ENCODE results near the gene AP5Z1. TPM values are rescaled to one million over a fixed set of nuclear protein-coding genes. Genes with fewer than 3 reads are reported as not detected.

Gene AP5Z1
- total and polyA plus RNA-seq, 2 donors (not counting 1 experiment from before 2014, with no cell fraction given), result 99.7 to 113 TPM

DNA sequence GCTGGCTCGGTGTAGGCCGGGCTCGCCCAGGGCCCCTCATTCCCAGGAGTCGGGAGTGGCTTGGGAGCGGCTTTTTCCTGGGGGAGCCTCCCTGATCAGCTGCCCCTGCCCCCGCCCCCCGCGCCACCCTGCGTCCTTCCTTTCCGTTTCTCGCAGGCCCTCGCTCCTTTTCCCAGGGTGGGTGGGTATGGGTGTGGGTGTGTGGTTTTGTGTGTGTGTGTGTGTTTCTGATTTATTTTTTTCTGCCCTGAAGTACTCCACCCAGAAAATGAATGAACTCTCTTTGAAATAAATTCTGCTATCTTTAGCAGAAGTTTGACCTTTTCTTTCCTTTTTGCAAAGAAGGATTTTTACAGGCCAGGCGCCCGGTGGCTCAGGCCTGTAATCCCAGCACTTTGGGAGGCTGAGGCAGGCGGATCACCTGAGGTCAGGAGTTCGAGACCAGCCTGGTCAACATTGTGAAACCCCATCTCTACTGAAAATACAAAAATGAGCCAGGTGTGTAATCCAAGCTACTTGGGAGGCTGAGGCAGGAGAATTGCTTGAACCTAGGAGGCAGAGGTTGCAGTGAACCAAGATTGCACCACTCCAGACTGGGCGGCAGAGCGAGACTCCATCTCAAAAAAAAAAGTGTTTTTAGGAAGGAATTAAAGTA lies 30.0 kb upstream of the AP5Z1 start:
- intact Hi-C loops (cut with micrococcal nuclease), result loop anchor here (1.0 kb wide), 1 partner anchor 30 kb away; the partner anchor contains the start of gene AP5Z1
- CTCF ChIA-PET, result interaction anchor here (0.8 to 2.6 kb wide), 5 partner anchors 21 to 134 kb away, joined by 3 to 8 read pairs (median 4); no protein-coding TSS in a partner anchor
- Histone ChIP-seq H3K9me3 (ENCODE audit: control extremely low read depth in 1 of 3, control insufficient read depth in 2 of 3, insufficient read depth in 1 of 3, low read length in 2 of 3) (no peaks in the 10 kb centered on the region), H3K36me3 (replicated peaks in 1 of 2; ENCODE audit: control extremely low read depth in 1 of 2, control insufficient read depth in 1 of 2, extremely low read depth in 1 of 2, insufficient read depth in 2 of 2, low read length in 1 of 2) (peaks cover 0 to 30% of the 10 kb centered on the region in 2 experiments), H3K27ac (ENCODE audit: low read length in 2 of 2) (peak overlapping the region; percentile 70 to 78), H3K4me2 (replicated peaks; ENCODE audit: low read depth, low read length, poor library complexity, severe bottlenecking) (peak overlapping the region; percentile 85), H3K9ac (ENCODE audit: low read length) (peak overlapping the region; percentile 58), H2AFZ (ENCODE audit: insufficient read depth, low read depth, low read length, poor library complexity, severe bottlenecking) (peak overlapping the region; percentile 66), H4K20me1 (ENCODE audit: control insufficient read depth, insufficient read depth, low read length, poor library complexity, severe bottlenecking) (peaks cover 13% of the 10 kb centered on the region), H3K27me3 (replicated peaks in 1 of 4; ENCODE audit: control extremely low read depth in 1 of 4, control insufficient read depth in 3 of 4, insufficient read depth in 4 of 4, low read length in 3 of 4) (no peaks in the 10 kb centered on the region), H3K4me1 (ENCODE audit: control insufficient read depth in 2 of 2, insufficient read depth in 2 of 2, low read length in 2 of 2) (peaks cover 17 to 42% of the 10 kb centered on the region in 2 donors), H3K79me2 (ENCODE audit: control insufficient read depth, insufficient read depth, low read length) (peaks cover 65% of the 10 kb centered on the region), H3K4me3 (ENCODE audit: control extremely low read depth in 1 of 5, extremely low read depth in 1 of 5, insufficient read depth in 1 of 5, low read depth in 2 of 5, low read length in 4 of 5) (peak overlapping the region; percentile 36 to 76 (median 55))
- DNase-seq (no peak), ATAC-seq (ENCODE audit: low read depth) (peak; percentile 16)
- Mint-ChIP-seq H3K9me3 (ENCODE audit: insufficient read depth) (no peaks in the 10 kb centered on the region), H3K4me1 (peaks cover 46% of the 10 kb centered on the region), H3K27me3 (no peaks in the 10 kb centered on the region), H3K27ac (peak overlapping the region; percentile 95), H3K4me3 (peak overlapping the region; percentile 82)
- POLR2A ChIA-PET, result interaction anchor here (1.3 kb wide), 1 partner anchor 103 kb away, joined by 6 read pairs; no protein-coding TSS in a partner anchor
- WGBS (ENCODE audit: insufficient coverage), result 27% methylated on average over 6 of the region's 18 CpGs
- TF ChIP-seq, protein P1, sequence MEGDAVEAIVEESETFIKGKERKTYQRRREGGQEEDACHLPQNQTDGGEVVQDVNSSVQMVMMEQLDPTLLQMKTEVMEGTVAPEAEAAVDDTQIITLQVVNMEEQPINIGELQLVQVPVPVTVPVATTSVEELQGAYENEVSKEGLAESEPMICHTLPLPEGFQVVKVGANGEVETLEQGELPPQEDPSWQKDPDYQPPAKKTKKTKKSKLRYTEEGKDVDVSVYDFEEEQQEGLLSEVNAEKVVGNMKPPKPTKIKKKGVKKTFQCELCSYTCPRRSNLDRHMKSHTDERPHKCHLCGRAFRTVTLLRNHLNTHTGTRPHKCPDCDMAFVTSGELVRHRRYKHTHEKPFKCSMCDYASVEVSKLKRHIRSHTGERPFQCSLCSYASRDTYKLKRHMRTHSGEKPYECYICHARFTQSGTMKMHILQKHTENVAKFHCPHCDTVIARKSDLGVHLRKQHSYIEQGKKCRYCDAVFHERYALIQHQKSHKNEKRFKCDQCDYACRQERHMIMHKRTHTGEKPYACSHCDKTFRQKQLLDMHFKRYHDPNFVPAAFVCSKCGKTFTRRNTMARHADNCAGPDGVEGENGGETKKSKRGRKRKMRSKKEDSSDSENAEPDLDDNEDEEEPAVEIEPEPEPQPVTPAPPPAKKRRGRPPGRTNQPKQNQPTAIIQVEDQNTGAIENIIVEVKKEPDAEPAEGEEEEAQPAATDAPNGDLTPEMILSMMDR (IDR thresholded peaks at IDR 0.05), result no peak
- TF ChIP-seq EZH2 (IDR thresholded peaks at IDR 0.05; ENCODE audit: borderline replicate concordance, insufficient read depth, low read depth, low read length, poor library complexity, severe bottlenecking), result no peak

Measured in B cell (primary cell).